AG10803 (cell line): ENCODE results near the gene BRICD5.
"Not testable (repeated sequence)": the region's sequence is repeated elsewhere in the genome, so short reads cannot be mapped to it uniquely, and the experiment has no call there.

Experiments used
- DNase-seq: peaks from one replicate; pipeline ENCODE4 v3.0.0; 2010; ENCODE audit warnings: low read depth
- H3K4me3 ChIP-seq: 2 replicates; pipeline ENCODE4 v1.5.1; 2011; ENCODE audit warnings: mild to moderate bottlenecking, low read length, control low read depth
- CTCF ChIP-seq: conservative IDR thresholded peaks from 2 replicates; pipeline ENCODE4 v1.5.1; 2011; ENCODE audit warnings: mild to moderate bottlenecking, low read length, control low read depth, inconsistent platforms

The BRICD5 gene

GRCh38 chr16:2204416-2205103 lies 6.1 kb downstream of the BRICD5 start:
- no peak for TF ChIP-seq CTCF
- DNase-seq, result no peak
- H3K4me3 ChIP-seq, result peak overlapping the region; percentile 90

- H3K4me3 ChIP-seq, DNase-seq: not testable (repeated sequence)
Measured at GRCh38 chr16:2203119-2203688, 7.5 kb downstream of the BRICD5 start.

GRCh38 chr16:2200313-2200712 lies 10.3 kb downstream of the BRICD5 start:
- H3K4me3 ChIP-seq, result no peak overlapping the region
- no peak for DNase-seq
- no peak for TF ChIP-seq CTCF

GRCh38 chr16:2199621-2200139 lies 11.0 kb downstream of the BRICD5 start:
- TF ChIP-seq CTCF, result no peak
- no peak overlapping the region for H3K4me3 ChIP-seq
- DNase-seq, result no peak

GRCh38 chr16:2199095-2199494 lies 11.6 kb downstream of the BRICD5 start:
- TF ChIP-seq CTCF, result no peak
- no peak for DNase-seq
- no peak overlapping the region for H3K4me3 ChIP-seq

GRCh38 chr16:2198283-2198682 lies 12.4 kb downstream of the BRICD5 start:
- TF ChIP-seq CTCF, result no peak
- DNase-seq, result no peak
- H3K4me3 ChIP-seq, result no peak overlapping the region

GRCh38 chr16:2197765-2198164 lies 12.9 kb downstream of the BRICD5 start:
- TF ChIP-seq CTCF, result no peak
- DNase-seq, result no peak
- no peak overlapping the region for H3K4me3 ChIP-seq
